Measurements from ENCODE around the gene ZNF318. TPM values are rescaled to one million over a fixed set of nuclear protein-coding genes. Genes with fewer than 3 reads are reported as not detected.
"Not testable (repeated sequence)": the region's sequence is repeated elsewhere in the genome, so short reads cannot be mapped to it uniquely, and the experiment has no call there.

The ZNF318 gene
- total RNA-seq, 1 donor from 2014 or later, result 19.8 TPM

GRCh38 chr6:43399932-43400487, 30.6 kb upstream of the ZNF318 start:
- H3K27me3 Mint-ChIP-seq (ENCODE audit: low read depth), result peaks cover 19% of the 10 kb centered on the region
- no peak overlapping the region for H3K27ac Mint-ChIP-seq (ENCODE audit: unreplicated experiment)
- H3K36me3 Mint-ChIP-seq (ENCODE audit: low read depth), result peaks cover under 1% of the 10 kb centered on the region
- no peaks in the 10 kb centered on the region for H3K9me3 Mint-ChIP-seq (ENCODE audit: low read depth)
- TF ChIP-seq CTCF (IDR thresholded peaks at IDR 0.05), result no peak
- no peak for DNase-seq (ENCODE audit: low spot score)
- H3K4me1 Mint-ChIP-seq (ENCODE audit: low read depth), result no peaks in the 10 kb centered on the region
- H3K4me3 Mint-ChIP-seq (ENCODE audit: unreplicated experiment), result no peak overlapping the region

- H3K36me3 Mint-ChIP-seq (ENCODE audit: low read depth), result no peaks in the 10 kb centered on the region
- no peak overlapping the region for H3K4me3 Mint-ChIP-seq (ENCODE audit: unreplicated experiment)
- no peak for TF ChIP-seq CTCF (IDR thresholded peaks at IDR 0.05)
- H3K27me3 Mint-ChIP-seq (ENCODE audit: low read depth), result peaks cover 15% of the 10 kb centered on the region
- DNase-seq (ENCODE audit: low spot score), result no peak
- no peaks in the 10 kb centered on the region for H3K9me3 Mint-ChIP-seq (ENCODE audit: low read depth)
- H3K27ac Mint-ChIP-seq (ENCODE audit: unreplicated experiment), result no peak overlapping the region
- no peaks in the 10 kb centered on the region for H3K4me1 Mint-ChIP-seq (ENCODE audit: low read depth)
Observed at GRCh38 chr6:43396408-43397149, 27.1 kb upstream of the ZNF318 start.

GRCh38 chr6:43395776-43396175, 26.3 kb upstream of the ZNF318 start:
- no peak for DNase-seq (ENCODE audit: low spot score)
- Mint-ChIP-seq H3K4me1 (ENCODE audit: low read depth) (no peaks in the 10 kb centered on the region), H3K27me3 (ENCODE audit: low read depth) (peaks cover 14% of the 10 kb centered on the region), H3K9me3 (ENCODE audit: low read depth) (no peaks in the 10 kb centered on the region), H3K4me3 (ENCODE audit: unreplicated experiment) (no peak overlapping the region), H3K27ac (ENCODE audit: unreplicated experiment) (no peak overlapping the region), H3K36me3 (ENCODE audit: low read depth) (no peaks in the 10 kb centered on the region)
- no peak for TF ChIP-seq CTCF (IDR thresholded peaks at IDR 0.05)

GRCh38 chr6:43394982-43395381, 25.5 kb upstream of the ZNF318 start:
- Mint-ChIP-seq H3K36me3 (ENCODE audit: low read depth) (no peaks in the 10 kb centered on the region), H3K27me3 (ENCODE audit: low read depth) (peaks cover 12% of the 10 kb centered on the region), H3K9me3 (ENCODE audit: low read depth) (no peaks in the 10 kb centered on the region), H3K27ac (ENCODE audit: unreplicated experiment) (no peak overlapping the region), H3K4me3 (ENCODE audit: unreplicated experiment) (no peak overlapping the region), H3K4me1 (ENCODE audit: low read depth) (no peaks in the 10 kb centered on the region)
- DNase-seq (ENCODE audit: low spot score), result no peak
- TF ChIP-seq CTCF (IDR thresholded peaks at IDR 0.05), result no peak

- no peak for TF ChIP-seq CTCF (IDR thresholded peaks at IDR 0.05)
- no peak overlapping the region for H3K27ac Mint-ChIP-seq (ENCODE audit: unreplicated experiment)
- no peak overlapping the region for H3K4me3 Mint-ChIP-seq (ENCODE audit: unreplicated experiment)
- peaks cover 12% of the 10 kb centered on the region for H3K27me3 Mint-ChIP-seq (ENCODE audit: low read depth)
- H3K36me3 Mint-ChIP-seq (ENCODE audit: low read depth), result no peaks in the 10 kb centered on the region
- H3K9me3 Mint-ChIP-seq (ENCODE audit: low read depth), result no peaks in the 10 kb centered on the region
- no peaks in the 10 kb centered on the region for H3K4me1 Mint-ChIP-seq (ENCODE audit: low read depth)
- DNase-seq (ENCODE audit: low spot score), result no peak
Observed at GRCh38 chr6:43393602-43394001, 24.2 kb upstream of the ZNF318 start.

GRCh38 chr6:43393133-43393532, 23.7 kb upstream of the ZNF318 start:
- H3K9me3 Mint-ChIP-seq (ENCODE audit: low read depth); H3K36me3 Mint-ChIP-seq (ENCODE audit: low read depth); H3K4me1 Mint-ChIP-seq (ENCODE audit: low read depth); DNase-seq (ENCODE audit: low spot score); H3K4me3 Mint-ChIP-seq (ENCODE audit: unreplicated experiment); H3K27ac Mint-ChIP-seq (ENCODE audit: unreplicated experiment): not testable (repeated sequence)
- H3K27me3 Mint-ChIP-seq (ENCODE audit: low read depth), result peaks cover 12% of the 10 kb centered on the region

Data from chondrocyte (in vitro differentiated cells).